Measurements from ENCODE around the gene PML. TPM values are rescaled to one million over a fixed set of nuclear protein-coding genes. Genes with fewer than 3 reads are reported as not detected.

Gene PML
- polyA plus RNA-seq, 1 of the 3 experiments (the other 2 are of a cell fraction): 18.4 TPM

GRCh38 chr15:73959012-73959581 is 35.4 kb upstream of the PML start:
- no peaks in the 10 kb centered on the region for H3K27me3 ChIP-seq (ENCODE audit: insufficient read depth)
- H3K4me1 ChIP-seq (ENCODE audit: control insufficient read depth in 1 of 2, insufficient read depth in 2 of 2, low read depth in 1 of 2, low read length in 1 of 2): peaks cover 4 to 31% of the 10 kb centered on the region in 2 experiments
- peaks cover 31% of the 10 kb centered on the region for H3F3A ChIP-seq (replicated peaks; ENCODE audit: insufficient read depth)
- H3K9me2 ChIP-seq: no peaks in the 10 kb centered on the region
- peak overlapping the region; percentile 6 to 25; a peak in 3 of 4 replicates for H3K27ac ChIP-seq (ENCODE audit: low read depth in 2 of 2, low read length in 1 of 2)
- no peak overlapping the region for H3K9ac ChIP-seq
- CTCF ChIA-PET: interaction anchor here (1.3 to 3.3 kb wide), 3 partner anchors 8 to 78 kb away, joined by 3 to 15 read pairs (median 4); no protein-coding TSS in a partner anchor
- no peaks in the 10 kb centered on the region for H3K36me3 ChIP-seq (replicated peaks in 1 of 2; ENCODE audit: control insufficient read depth in 1 of 2, insufficient read depth in 2 of 2, low read length in 1 of 2)
- DNase-seq: no peak
- H3K9me3 ChIP-seq: no peaks in the 10 kb centered on the region
- H3K4me2 ChIP-seq: peak overlapping the region; percentile 54
- POLR2A ChIA-PET: no interaction called here
- H4K20me1 ChIP-seq (ENCODE audit: insufficient read depth): no peaks in the 10 kb centered on the region
- no peaks in the 10 kb centered on the region for H3K79me2 ChIP-seq (ENCODE audit: insufficient read depth)
- 48% methylated on average over 8 of the region's 8 CpGs for WGBS (ENCODE audit: low lambda C conversion rate)
- H3K4me3 ChIP-seq (ENCODE audit: low read depth in 2 of 2, low read length in 1 of 2): no peak overlapping the region; a peak in 1 of 4 replicates
- no peak overlapping the region for H2AFZ ChIP-seq (ENCODE audit: low read depth)
- TF ChIP-seq POLR2AphosphoS5 (IDR thresholded peaks at IDR 0.05; ENCODE audit: low read depth, low read length) (no peak), NFIC (IDR thresholded peaks at IDR 0.05; ENCODE audit: borderline replicate concordance) (peak; percentile 20; the same call in 1 of the 2 replicates), EP300 (IDR thresholded peaks at IDR 0.05; ENCODE audit: borderline replicate concordance in 1 of 2, low read depth in 1 of 2, low read length in 1 of 2) (peak in 1 of 2 experiments; percentile 7; a peak in 1 of 4 replicates), SMC3 (IDR thresholded peaks at IDR 0.05; ENCODE audit: low read depth, low read length) (no peak), PBX3 (IDR thresholded peaks at IDR 0.05) (peak; percentile 83), FOSL2 (IDR thresholded peaks at IDR 0.05; ENCODE audit: borderline replicate concordance, low read depth) (peak; percentile 10; the same call in 1 of the 2 replicates), ELF1 (IDR thresholded peaks at IDR 0.05) (no peak), JUND (IDR thresholded peaks at IDR 0.05) (no peak), GABPA (IDR thresholded peaks at IDR 0.05; ENCODE audit: low read depth) (no peak), RFX5 (IDR thresholded peaks at IDR 0.05; ENCODE audit: low read length) (no peak), EZH2phosphoT487 (IDR thresholded peaks at IDR 0.05; ENCODE audit: borderline replicate concordance, low read depth) (no peak), TAF1 (IDR thresholded peaks at IDR 0.05; ENCODE audit: borderline replicate concordance, low read depth, low read length) (no peak), RXRA (IDR thresholded peaks at IDR 0.05; ENCODE audit: borderline replicate concordance, low read depth) (no peak), FOXJ3 (CRISPR knock-in tag; IDR thresholded peaks at IDR 0.05) (no peak), TEAD4 (IDR thresholded peaks at IDR 0.05; ENCODE audit: borderline replicate concordance, insufficient read depth) (no peak), TCF12 (IDR thresholded peaks at IDR 0.05) (peak; percentile 69), RAD21 (IDR thresholded peaks at IDR 0.05; ENCODE audit: low read length) (no peak), MXI1 (IDR thresholded peaks at IDR 0.05; ENCODE audit: low read depth, low read length) (no peak), IRF3 (IDR thresholded peaks at IDR 0.05; ENCODE audit: low read depth, low read length) (no peak), SIN3A (IDR thresholded peaks at IDR 0.05; ENCODE audit: borderline replicate concordance, low read depth, low read length) (no peak), FOXM1 (IDR thresholded peaks at IDR 0.05; ENCODE audit: low read depth) (no peak), GATA2 (CRISPR knock-in tag; IDR thresholded peaks at IDR 0.05) (no peak), USF1 (IDR thresholded peaks at IDR 0.05; ENCODE audit: borderline replicate concordance, low read depth) (no peak), NRF1 (IDR thresholded peaks at IDR 0.05; ENCODE audit: low read depth, low read length) (no peak), MEF2A (IDR thresholded peaks at IDR 0.05; ENCODE audit: borderline replicate concordance, low read depth) (no peak)
- TF ChIP-seq, protein P1, sequence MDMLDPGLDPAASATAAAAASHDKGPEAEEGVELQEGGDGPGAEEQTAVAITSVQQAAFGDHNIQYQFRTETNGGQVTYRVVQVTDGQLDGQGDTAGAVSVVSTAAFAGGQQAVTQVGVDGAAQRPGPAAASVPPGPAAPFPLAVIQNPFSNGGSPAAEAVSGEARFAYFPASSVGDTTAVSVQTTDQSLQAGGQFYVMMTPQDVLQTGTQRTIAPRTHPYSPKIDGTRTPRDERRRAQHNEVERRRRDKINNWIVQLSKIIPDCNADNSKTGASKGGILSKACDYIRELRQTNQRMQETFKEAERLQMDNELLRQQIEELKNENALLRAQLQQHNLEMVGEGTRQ (IDR thresholded peaks at IDR 0.05; ENCODE audit: borderline replicate concordance, low read depth, low read length): no peak
- TF ChIP-seq, protein P2, sequence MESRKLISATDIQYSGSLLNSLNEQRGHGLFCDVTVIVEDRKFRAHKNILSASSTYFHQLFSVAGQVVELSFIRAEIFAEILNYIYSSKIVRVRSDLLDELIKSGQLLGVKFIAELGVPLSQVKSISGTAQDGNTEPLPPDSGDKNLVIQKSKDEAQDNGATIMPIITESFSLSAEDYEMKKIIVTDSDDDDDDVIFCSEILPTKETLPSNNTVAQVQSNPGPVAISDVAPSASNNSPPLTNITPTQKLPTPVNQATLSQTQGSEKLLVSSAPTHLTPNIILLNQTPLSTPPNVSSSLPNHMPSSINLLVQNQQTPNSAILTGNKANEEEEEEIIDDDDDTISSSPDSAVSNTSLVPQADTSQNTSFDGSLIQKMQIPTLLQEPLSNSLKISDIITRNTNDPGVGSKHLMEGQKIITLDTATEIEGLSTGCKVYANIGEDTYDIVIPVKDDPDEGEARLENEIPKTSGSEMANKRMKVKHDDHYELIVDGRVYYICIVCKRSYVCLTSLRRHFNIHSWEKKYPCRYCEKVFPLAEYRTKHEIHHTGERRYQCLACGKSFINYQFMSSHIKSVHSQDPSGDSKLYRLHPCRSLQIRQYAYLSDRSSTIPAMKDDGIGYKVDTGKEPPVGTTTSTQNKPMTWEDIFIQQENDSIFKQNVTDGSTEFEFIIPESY (IDR thresholded peaks at IDR 0.05; ENCODE audit: borderline replicate concordance, low read depth): no peak
- TF ChIP-seq, protein P3, sequence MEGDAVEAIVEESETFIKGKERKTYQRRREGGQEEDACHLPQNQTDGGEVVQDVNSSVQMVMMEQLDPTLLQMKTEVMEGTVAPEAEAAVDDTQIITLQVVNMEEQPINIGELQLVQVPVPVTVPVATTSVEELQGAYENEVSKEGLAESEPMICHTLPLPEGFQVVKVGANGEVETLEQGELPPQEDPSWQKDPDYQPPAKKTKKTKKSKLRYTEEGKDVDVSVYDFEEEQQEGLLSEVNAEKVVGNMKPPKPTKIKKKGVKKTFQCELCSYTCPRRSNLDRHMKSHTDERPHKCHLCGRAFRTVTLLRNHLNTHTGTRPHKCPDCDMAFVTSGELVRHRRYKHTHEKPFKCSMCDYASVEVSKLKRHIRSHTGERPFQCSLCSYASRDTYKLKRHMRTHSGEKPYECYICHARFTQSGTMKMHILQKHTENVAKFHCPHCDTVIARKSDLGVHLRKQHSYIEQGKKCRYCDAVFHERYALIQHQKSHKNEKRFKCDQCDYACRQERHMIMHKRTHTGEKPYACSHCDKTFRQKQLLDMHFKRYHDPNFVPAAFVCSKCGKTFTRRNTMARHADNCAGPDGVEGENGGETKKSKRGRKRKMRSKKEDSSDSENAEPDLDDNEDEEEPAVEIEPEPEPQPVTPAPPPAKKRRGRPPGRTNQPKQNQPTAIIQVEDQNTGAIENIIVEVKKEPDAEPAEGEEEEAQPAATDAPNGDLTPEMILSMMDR (IDR thresholded peaks at IDR 0.05): no peak
